ENCODE measurements around the gene WDR31.

DNA sequence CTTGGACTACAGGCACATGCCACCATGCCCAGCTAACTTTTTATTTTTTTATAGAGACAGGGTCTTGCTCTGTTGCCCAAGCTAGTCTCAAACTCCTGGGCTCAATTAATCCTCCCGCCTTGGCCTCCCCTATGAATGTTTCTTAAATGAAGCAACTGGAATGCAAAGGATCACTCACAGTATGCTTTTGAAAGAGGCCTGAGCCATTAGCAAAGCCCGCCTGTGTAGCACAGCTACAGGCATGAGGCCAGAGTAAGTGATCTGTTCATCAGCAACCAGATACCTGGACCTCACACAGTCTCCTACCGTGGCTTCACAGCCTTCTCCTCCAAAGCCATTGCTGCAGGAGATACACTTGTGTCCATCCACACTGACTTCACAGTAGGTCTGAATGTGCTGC, 20.0 kb downstream of the WDR31 start:
- TF ChIP-seq ZNF114 (tag by site-specific recombination; IDR thresholded peaks at IDR 0.05), result no peak
- no peak for TF ChIP-seq ZNF274 (IDR thresholded peaks at IDR 0.05; ENCODE audit: low read length)
- TF ChIP-seq ZNF274 (tag by site-specific recombination; IDR thresholded peaks at IDR 0.05; ENCODE audit: borderline replicate concordance), result no peak
- TF ChIP-seq, protein P1, sequence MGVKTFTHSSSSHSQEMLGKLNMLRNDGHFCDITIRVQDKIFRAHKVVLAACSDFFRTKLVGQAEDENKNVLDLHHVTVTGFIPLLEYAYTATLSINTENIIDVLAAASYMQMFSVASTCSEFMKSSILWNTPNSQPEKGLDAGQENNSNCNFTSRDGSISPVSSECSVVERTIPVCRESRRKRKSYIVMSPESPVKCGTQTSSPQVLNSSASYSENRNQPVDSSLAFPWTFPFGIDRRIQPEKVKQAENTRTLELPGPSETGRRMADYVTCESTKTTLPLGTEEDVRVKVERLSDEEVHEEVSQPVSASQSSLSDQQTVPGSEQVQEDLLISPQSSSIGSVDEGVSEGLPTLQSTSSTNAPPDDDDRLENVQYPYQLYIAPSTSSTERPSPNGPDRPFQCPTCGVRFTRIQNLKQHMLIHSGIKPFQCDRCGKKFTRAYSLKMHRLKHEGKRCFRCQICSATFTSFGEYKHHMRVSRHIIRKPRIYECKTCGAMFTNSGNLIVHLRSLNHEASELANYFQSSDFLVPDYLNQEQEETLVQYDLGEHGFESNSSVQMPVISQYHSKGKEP (tag by site-specific recombination; IDR thresholded peaks at IDR 0.05), result no peak
- TF ChIP-seq ZNF624 (tag by site-specific recombination; IDR thresholded peaks at IDR 0.05), result no peak
- no peak for TF ChIP-seq ZNF184 (tag by site-specific recombination; IDR thresholded peaks at IDR 0.05)
- TF ChIP-seq ZBTB8A (tag by site-specific recombination; IDR thresholded peaks at IDR 0.05), result no peak
- TF ChIP-seq, protein P2, sequence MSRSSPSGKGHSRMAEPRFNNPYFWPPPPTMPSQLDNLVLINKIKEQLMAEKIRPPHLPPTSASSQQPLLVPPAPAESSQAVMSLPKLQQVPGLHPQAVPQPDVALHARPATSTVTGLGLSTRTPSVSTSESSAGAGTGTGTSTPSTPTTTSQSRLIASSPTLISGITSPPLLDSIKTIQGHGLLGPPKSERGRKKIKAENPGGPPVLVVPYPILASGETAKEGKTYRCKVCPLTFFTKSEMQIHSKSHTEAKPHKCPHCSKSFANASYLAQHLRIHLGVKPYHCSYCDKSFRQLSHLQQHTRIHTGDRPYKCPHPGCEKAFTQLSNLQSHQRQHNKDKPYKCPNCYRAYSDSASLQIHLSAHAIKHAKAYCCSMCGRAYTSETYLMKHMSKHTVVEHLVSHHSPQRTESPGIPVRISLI (tag by site-specific recombination; IDR thresholded peaks at IDR 0.05), result no peak
- TF ChIP-seq, protein P3, sequence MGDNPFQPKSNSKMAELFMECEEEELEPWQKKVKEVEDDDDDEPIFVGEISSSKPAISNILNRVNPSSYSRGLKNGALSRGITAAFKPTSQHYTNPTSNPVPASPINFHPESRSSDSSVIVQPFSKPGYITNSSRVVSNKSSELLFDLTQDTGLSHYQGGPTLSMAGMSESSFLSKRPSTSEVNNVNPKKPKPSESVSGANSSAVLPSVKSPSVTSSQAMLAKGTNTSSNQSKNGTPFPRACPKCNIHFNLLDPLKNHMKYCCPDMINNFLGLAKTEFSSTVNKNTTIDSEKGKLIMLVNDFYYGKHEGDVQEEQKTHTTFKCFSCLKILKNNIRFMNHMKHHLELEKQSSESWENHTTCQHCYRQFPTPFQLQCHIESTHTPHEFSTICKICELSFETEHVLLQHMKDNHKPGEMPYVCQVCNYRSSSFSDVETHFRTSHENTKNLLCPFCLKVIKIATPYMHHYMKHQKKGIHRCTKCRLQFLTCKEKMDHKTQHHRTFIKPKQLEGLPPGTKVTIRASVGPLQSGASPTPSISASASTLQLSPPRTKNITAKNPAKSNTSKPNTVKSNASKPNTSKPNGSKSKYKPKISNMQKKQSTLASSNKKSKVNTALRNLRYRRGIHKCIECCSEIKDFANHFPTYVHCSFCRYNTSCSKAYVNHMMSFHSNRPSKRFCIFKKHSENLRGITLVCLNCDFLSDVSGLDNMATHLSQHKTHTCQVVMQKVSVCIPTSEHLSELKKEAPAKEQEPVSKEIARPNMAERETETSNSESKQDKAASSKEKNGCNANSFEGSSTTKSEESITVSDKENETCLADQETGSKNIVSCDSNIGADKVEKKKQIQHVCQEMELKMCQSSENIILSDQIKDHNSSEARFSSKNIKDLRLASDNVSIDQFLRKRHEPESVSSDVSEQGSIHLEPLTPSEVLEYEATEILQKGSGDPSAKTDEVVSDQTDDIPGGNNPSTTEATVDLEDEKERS (tag by site-specific recombination; IDR thresholded peaks at IDR 0.05), result no peak
- TF ChIP-seq, protein P4, sequence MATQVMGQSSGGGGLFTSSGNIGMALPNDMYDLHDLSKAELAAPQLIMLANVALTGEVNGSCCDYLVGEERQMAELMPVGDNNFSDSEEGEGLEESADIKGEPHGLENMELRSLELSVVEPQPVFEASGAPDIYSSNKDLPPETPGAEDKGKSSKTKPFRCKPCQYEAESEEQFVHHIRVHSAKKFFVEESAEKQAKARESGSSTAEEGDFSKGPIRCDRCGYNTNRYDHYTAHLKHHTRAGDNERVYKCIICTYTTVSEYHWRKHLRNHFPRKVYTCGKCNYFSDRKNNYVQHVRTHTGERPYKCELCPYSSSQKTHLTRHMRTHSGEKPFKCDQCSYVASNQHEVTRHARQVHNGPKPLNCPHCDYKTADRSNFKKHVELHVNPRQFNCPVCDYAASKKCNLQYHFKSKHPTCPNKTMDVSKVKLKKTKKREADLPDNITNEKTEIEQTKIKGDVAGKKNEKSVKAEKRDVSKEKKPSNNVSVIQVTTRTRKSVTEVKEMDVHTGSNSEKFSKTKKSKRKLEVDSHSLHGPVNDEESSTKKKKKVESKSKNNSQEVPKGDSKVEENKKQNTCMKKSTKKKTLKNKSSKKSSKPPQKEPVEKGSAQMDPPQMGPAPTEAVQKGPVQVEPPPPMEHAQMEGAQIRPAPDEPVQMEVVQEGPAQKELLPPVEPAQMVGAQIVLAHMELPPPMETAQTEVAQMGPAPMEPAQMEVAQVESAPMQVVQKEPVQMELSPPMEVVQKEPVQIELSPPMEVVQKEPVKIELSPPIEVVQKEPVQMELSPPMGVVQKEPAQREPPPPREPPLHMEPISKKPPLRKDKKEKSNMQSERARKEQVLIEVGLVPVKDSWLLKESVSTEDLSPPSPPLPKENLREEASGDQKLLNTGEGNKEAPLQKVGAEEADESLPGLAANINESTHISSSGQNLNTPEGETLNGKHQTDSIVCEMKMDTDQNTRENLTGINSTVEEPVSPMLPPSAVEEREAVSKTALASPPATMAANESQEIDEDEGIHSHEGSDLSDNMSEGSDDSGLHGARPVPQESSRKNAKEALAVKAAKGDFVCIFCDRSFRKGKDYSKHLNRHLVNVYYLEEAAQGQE (tag by site-specific recombination; IDR thresholded peaks at IDR 0.05), result no peak
- TF ChIP-seq, protein P5, sequence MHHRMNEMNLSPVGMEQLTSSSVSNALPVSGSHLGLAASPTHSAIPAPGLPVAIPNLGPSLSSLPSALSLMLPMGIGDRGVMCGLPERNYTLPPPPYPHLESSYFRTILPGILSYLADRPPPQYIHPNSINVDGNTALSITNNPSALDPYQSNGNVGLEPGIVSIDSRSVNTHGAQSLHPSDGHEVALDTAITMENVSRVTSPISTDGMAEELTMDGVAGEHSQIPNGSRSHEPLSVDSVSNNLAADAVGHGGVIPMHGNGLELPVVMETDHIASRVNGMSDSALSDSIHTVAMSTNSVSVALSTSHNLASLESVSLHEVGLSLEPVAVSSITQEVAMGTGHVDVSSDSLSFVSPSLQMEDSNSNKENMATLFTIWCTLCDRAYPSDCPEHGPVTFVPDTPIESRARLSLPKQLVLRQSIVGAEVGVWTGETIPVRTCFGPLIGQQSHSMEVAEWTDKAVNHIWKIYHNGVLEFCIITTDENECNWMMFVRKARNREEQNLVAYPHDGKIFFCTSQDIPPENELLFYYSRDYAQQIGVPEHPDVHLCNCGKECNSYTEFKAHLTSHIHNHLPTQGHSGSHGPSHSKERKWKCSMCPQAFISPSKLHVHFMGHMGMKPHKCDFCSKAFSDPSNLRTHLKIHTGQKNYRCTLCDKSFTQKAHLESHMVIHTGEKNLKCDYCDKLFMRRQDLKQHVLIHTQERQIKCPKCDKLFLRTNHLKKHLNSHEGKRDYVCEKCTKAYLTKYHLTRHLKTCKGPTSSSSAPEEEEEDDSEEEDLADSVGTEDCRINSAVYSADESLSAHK (tag by site-specific recombination; IDR thresholded peaks at IDR 0.05), result no peak
- no peak for TF ChIP-seq ZFP41 (tag by site-specific recombination; IDR thresholded peaks at IDR 0.05; ENCODE audit: borderline replicate concordance)
- TF ChIP-seq, protein P6, sequence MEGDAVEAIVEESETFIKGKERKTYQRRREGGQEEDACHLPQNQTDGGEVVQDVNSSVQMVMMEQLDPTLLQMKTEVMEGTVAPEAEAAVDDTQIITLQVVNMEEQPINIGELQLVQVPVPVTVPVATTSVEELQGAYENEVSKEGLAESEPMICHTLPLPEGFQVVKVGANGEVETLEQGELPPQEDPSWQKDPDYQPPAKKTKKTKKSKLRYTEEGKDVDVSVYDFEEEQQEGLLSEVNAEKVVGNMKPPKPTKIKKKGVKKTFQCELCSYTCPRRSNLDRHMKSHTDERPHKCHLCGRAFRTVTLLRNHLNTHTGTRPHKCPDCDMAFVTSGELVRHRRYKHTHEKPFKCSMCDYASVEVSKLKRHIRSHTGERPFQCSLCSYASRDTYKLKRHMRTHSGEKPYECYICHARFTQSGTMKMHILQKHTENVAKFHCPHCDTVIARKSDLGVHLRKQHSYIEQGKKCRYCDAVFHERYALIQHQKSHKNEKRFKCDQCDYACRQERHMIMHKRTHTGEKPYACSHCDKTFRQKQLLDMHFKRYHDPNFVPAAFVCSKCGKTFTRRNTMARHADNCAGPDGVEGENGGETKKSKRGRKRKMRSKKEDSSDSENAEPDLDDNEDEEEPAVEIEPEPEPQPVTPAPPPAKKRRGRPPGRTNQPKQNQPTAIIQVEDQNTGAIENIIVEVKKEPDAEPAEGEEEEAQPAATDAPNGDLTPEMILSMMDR (tag by site-specific recombination; IDR thresholded peaks at IDR 0.05), result no peak

Data from HEK293 (cell line).